Endothelial cell (in vitro differentiated cells): ENCODE measurements around the gene SMIM13. TPM values are rescaled to one million over a fixed set of nuclear protein-coding genes. Genes with fewer than 3 reads are reported as not detected.

Source experiments
- DNase-seq: peaks from one replicate; pipeline ENCODE4 v3.0.0; 2021; ENCODE audit warnings: low spot score
- H3K27ac Mint-ChIP-seq: one replicate; pipeline ENCODE4 v1.8.0; 2021; ENCODE audit warnings: mixed read lengths, inconsistent platforms; ENCODE audit not compliant: unreplicated experiment
- H3K27me3 Mint-ChIP-seq: one replicate; pipeline ENCODE4 v1.8.0; 2021; ENCODE audit warnings: mild to moderate bottlenecking, moderate library complexity, mixed read lengths, inconsistent platforms; ENCODE audit not compliant: unreplicated experiment
- H3K36me3 Mint-ChIP-seq: one replicate; pipeline ENCODE4 v1.8.0; 2021; ENCODE audit warnings: mild to moderate bottlenecking, low read depth, mixed read lengths, inconsistent platforms; ENCODE audit not compliant: unreplicated experiment
- H3K4me1 Mint-ChIP-seq: one replicate; pipeline ENCODE4 v1.8.0; 2021; ENCODE audit warnings: mild to moderate bottlenecking, mixed read lengths, inconsistent platforms; ENCODE audit not compliant: unreplicated experiment
- H3K4me3 Mint-ChIP-seq: one replicate; pipeline ENCODE4 v1.8.0; 2021; ENCODE audit warnings: mild to moderate bottlenecking, mixed read lengths, inconsistent platforms; ENCODE audit not compliant: unreplicated experiment
- H3K9me3 Mint-ChIP-seq: one replicate; pipeline ENCODE4 v1.8.0; 2021; ENCODE audit warnings: mixed read lengths, inconsistent platforms; ENCODE audit not compliant: unreplicated experiment
- CTCF ChIP-seq: fragments of 200-600 bp; sonication (generic); IDR thresholded peaks from one replicate; pipeline ENCODE4 v1.5.0; 2021; ENCODE audit warnings: antibody characterized with exemption; ENCODE audit not compliant: unreplicated experiment
- total RNA-seq: library from RNA; stranded (reverse); fragmentation: NEBNext Ultra II Directional; extraction: Animal tissue kit (Norgen Biotek cat#: 25700); gene quantifications from one replicate; pipeline ENCODE4 v1.2.1, GENCODE V29; 2021; ENCODE audit not compliant: unreplicated experiment

Gene SMIM13
- total RNA-seq, 1 donor from 2014 or later = 8.7 TPM

- Mint-ChIP-seq H3K9me3 (no peaks in the 10 kb centered on the region), H3K36me3 (no peaks in the 10 kb centered on the region), H3K4me1 (no peaks in the 10 kb centered on the region), H3K27ac (no peak overlapping the region), H3K4me3 (no peak overlapping the region), H3K27me3 (no peaks in the 10 kb centered on the region)
- TF ChIP-seq CTCF = no peak
- no peak for DNase-seq
These were observed 26.3 kb upstream of the SMIM13 start for GRCh38 chr6:11067348-11067747.

- Mint-ChIP-seq H3K27me3 (no peaks in the 10 kb centered on the region), H3K36me3 (no peaks in the 10 kb centered on the region), H3K4me3 (no peak overlapping the region), H3K9me3 (no peaks in the 10 kb centered on the region), H3K4me1 (no peaks in the 10 kb centered on the region), H3K27ac (no peak overlapping the region)
- DNase-seq = no peak
- TF ChIP-seq CTCF = no peak
These were observed 23.9 kb upstream of the SMIM13 start for GRCh38 chr6:11069760-11070159.

- no peak for TF ChIP-seq CTCF
- H3K9me3 Mint-ChIP-seq = no peaks in the 10 kb centered on the region
- no peaks in the 10 kb centered on the region for H3K4me1 Mint-ChIP-seq
- DNase-seq = no peak
- H3K36me3 Mint-ChIP-seq = no peaks in the 10 kb centered on the region
- no peak overlapping the region for H3K27ac Mint-ChIP-seq
- H3K27me3 Mint-ChIP-seq = no peaks in the 10 kb centered on the region
- no peak overlapping the region for H3K4me3 Mint-ChIP-seq
These were observed 21.5 kb upstream of the SMIM13 start for GRCh38 chr6:11072101-11072500.

- no peaks in the 10 kb centered on the region for H3K36me3 Mint-ChIP-seq
- H3K27me3 Mint-ChIP-seq = no peaks in the 10 kb centered on the region
- H3K4me1 Mint-ChIP-seq = no peaks in the 10 kb centered on the region
- no peak for TF ChIP-seq CTCF
- no peaks in the 10 kb centered on the region for H3K9me3 Mint-ChIP-seq
- no peak for DNase-seq
- no peak overlapping the region for H3K4me3 Mint-ChIP-seq
- H3K27ac Mint-ChIP-seq = no peak overlapping the region
These were observed 17.1 kb upstream of the SMIM13 start for GRCh38 chr6:11076540-11076939.

- H3K4me3 Mint-ChIP-seq = no peak overlapping the region
- no peak for TF ChIP-seq CTCF
- no peaks in the 10 kb centered on the region for H3K27me3 Mint-ChIP-seq
- no peak overlapping the region for H3K27ac Mint-ChIP-seq
- DNase-seq = no peak
- no peaks in the 10 kb centered on the region for H3K9me3 Mint-ChIP-seq
- H3K4me1 Mint-ChIP-seq = no peaks in the 10 kb centered on the region
- H3K36me3 Mint-ChIP-seq = no peaks in the 10 kb centered on the region
These were observed 15.4 kb upstream of the SMIM13 start for GRCh38 chr6:11078266-11078665.
